CMK (cell line): ENCODE results near the gene SASH1.

Source experiments
- DNase-seq: peaks from one replicate; pipeline ENCODE4 v3.0.0-alpha.2; 2010; ENCODE audit warnings: low read depth

The SASH1 gene

DNA sequence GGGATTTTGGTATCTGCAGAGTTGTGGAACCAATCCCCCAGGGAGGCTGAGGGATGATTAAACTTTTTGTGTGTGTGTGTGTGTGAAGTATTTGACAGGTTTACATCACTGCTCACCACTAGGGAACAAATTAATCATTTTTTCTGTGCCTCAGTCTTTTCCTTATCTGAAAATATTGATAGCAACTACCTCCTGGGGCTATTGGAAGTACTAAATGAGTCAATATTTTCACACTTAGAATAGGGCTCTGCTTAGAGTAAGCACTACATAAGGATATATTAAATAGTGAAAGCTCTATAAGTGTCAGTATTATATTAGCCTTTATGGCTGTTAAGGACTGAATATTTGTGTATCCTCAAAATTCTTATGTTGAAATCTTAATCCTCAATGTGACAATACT lies 249.0 kb downstream of the SASH1 start:
- DNase-seq, result no peak

DNA sequence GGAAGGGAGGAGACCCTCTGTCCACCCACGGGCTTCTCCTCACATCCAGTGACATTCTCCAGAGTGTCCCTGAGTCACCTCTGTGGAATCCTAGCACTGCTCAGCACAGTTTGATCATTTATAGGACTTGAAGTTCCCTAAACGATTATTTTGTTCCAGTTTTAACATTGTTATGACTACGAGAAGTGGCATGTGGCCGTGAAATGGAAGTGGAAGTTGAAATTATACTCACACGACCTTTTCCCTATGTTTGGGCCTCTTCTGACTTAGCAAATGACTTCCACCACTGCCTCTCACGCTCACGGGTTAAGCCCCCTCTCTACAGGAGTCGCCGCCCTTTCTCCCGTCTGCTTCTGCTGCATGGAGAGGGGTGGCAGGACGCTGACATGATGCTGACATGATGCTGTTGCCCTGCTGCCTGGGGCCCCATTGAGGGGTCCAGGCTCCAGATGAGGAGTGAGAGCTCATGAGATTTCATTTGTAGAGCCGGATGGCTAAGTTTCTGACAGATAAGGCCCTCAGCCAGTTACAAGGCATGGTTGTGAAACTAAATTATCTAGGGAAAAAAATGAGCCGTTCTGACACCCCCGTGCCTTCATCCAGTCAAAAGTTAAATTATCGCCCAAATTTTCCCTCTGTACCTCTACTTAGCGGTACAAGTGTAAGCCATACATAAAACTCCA lies 250.6 kb downstream of the SASH1 start:
- no peak for DNase-seq

DNA sequence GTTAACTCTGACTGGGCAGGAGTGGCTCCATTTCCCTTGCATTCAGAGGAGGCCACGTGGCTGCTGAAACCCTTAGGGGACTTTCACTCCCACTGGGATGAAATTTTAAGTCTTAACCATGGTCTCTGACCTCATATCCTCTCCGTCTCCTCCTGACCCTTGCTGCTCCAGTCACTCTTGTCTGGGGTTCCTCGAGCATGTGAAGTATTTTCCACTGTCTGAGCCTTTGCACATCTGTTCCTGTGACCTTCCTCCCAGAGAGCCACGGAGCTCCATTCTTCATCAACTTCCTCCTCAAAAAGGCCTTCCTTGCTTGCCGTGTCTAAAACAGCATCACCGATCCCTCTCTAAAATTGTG lies 251.2 kb downstream of the SASH1 start:
- DNase-seq, result no peak

DNA sequence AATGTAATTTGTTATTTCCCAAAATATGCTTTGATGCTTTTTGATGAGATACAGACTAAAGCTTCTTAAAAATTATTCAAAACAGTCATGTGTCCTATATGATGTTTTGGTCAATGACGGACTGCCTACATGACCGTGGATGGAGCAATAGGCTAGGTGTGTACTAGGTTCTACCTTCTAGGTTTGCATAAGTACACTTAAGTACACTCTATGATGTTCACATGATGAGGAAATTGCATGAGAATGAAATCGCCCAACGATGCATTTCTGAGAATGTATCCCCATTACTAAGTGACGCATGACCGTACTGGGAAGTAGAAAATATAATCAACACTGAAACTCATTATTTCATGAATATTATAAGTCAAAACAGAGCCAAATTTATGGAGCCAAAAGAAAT lies 252.9 kb downstream of the SASH1 start:
- no peak for DNase-seq

DNA sequence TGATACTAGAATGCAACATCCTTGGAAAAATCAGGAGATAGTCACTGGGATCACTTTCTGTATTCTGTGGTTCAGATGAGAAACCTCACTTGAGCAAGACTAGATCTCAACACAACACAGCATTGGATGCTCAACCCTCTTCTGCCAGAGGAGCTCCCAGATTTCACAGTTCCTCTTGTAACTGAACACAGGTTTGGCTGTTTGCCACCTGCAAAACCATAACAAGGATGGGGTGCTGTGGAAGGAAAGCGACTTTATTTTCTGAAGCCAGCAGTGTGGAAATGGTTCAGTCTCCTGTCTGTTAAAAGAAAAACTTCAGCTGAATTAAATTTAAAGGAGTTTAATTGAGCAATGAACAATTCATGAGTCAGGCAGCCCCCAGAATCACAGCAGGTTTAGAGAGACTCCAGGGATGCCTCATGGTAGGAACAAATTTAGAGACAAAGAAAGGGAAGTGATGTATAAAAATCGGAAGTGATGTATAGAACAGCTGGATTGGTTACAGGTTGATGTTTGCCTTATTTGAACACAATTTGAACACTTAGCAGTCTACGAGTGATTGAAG lies 254.3 kb downstream of the SASH1 start:
- DNase-seq, result no peak

DNA sequence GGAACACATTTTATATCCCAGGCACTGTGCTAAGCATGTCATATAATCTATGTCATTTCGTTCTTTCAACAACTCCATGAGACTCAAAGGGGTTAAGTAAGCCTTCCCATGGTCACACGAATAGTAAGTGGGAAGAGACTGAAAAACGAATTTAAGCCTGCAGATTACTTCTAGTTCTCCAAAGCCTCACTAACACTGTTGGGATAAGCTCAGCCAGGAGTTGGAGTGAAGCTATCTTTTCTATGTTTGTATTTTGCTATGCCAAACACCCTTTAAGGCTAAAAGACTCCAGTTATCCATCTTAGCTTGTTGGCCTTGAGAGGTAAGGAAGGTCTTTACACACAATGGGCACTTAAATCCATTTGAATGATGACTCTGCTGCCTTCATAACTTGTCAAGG lies 256.1 kb downstream of the SASH1 start:
- DNase-seq, result no peak

DNA sequence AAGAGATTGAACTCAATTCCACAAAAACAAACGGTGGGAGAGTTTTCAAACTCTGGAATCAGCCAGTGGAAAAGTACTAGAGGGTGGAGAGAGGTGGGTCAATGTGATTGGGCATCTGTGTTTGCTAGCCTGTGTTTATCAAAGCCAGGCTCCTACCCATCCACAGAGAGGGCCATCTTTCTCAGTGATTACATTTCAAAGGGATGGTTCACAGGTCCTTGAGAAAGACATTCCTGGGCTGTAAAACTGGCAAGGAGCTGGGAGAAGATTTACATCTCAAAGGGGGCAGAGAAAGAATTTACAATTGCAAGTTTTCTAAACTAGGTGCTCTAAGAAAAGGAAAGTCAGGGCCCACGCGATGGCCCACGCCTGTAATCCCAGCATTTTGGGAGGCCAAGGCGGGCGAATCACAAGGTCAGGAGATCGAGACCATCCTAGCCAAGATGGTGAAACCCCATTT lies 257.4 kb downstream of the SASH1 start:
- DNase-seq, result no peak
